ENCODE data around the gene PPA2. TPM values are rescaled to one million over a fixed set of nuclear protein-coding genes. Genes with fewer than 3 reads are reported as not detected.

The PPA2 gene
- total and polyA plus RNA-seq, 9 donors: 43.2 to 69.7 (median 49.8) TPM

DNA sequence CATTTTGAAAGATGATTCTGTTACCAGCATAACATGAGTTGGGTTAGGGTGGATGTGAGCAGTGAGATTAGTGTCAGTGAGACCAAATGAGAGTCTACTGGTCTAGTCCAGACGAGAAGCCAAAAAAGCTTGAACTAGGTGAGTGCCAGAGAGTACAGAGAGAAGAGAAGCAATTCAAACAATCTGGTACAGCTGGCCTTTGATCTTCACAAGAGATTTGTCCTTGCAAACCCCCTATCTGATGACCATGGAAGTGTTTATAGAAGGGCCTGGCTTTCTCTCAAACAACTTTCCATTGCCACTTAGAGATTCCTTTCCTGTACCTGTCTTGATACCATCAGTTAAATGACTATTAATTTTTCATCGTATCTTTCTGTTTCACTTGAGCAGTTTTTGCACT is 128.5 kb downstream of the PPA2 start:
- peaks cover 7% of the 10 kb centered on the region for H3K4me1 ChIP-seq (ENCODE audit: control insufficient read depth, insufficient read depth, low read length)
- no peaks in the 10 kb centered on the region for H3K36me3 ChIP-seq (ENCODE audit: control insufficient read depth, insufficient read depth, low read length)
- no peak overlapping the region for H3K4me3 ChIP-seq (ENCODE audit: low read length)
- WGBS (ENCODE audit: insufficient coverage): no CpG with 5 or more reads among the region's 2 CpGs
- no peak overlapping the region for H3K27ac ChIP-seq (ENCODE audit: low read length)
- no peak for DNase-seq
- H3K9me3 ChIP-seq (replicated peaks; ENCODE audit: control insufficient read depth, low read depth, low read length): no peaks in the 10 kb centered on the region
- no peaks in the 10 kb centered on the region for H3K27me3 ChIP-seq (ENCODE audit: control insufficient read depth, insufficient read depth, low read length)

- Histone ChIP-seq H3K4me3 (ENCODE audit: low read length) (no peak overlapping the region), H3K9me3 (replicated peaks; ENCODE audit: control insufficient read depth, low read depth, low read length) (no peaks in the 10 kb centered on the region), H3K27me3 (ENCODE audit: control insufficient read depth, insufficient read depth, low read length) (no peaks in the 10 kb centered on the region), H3K4me1 (ENCODE audit: control insufficient read depth, insufficient read depth, low read length) (peaks cover 5% of the 10 kb centered on the region), H3K27ac (ENCODE audit: low read length) (peak overlapping the region; percentile 82), H3K36me3 (ENCODE audit: control insufficient read depth, insufficient read depth, low read length) (no peaks in the 10 kb centered on the region)
- peak; percentile 24 for DNase-seq
Measured at GRCh38 chr4:105344141-105344540, 129.7 kb downstream of the PPA2 start.

- 0% methylated on average over 1 of the region's 8 CpGs for WGBS (ENCODE audit: insufficient coverage)
- H3K36me3 ChIP-seq (ENCODE audit: control insufficient read depth, insufficient read depth, low read length): no peaks in the 10 kb centered on the region
- peaks cover 5% of the 10 kb centered on the region for H3K4me1 ChIP-seq (ENCODE audit: control insufficient read depth, insufficient read depth, low read length)
- H3K27me3 ChIP-seq (ENCODE audit: control insufficient read depth, insufficient read depth, low read length): no peaks in the 10 kb centered on the region
- no peaks in the 10 kb centered on the region for H3K9me3 ChIP-seq (replicated peaks; ENCODE audit: control insufficient read depth, low read depth, low read length)
- peak overlapping the region; percentile 24 for H3K4me3 ChIP-seq (ENCODE audit: low read length)
- peak; percentile 90 for DNase-seq
- peak overlapping the region; percentile 82 for H3K27ac ChIP-seq (ENCODE audit: low read length)
Measured at GRCh38 chr4:105343146-105343931, 130.5 kb downstream of the PPA2 start.

- H3K27ac ChIP-seq (ENCODE audit: low read length): no peak overlapping the region
- no peaks in the 10 kb centered on the region for H3K9me3 ChIP-seq (replicated peaks; ENCODE audit: control insufficient read depth, low read depth, low read length)
- H3K4me1 ChIP-seq (ENCODE audit: control insufficient read depth, insufficient read depth, low read length): no peaks in the 10 kb centered on the region
- DNase-seq: no peak
- H3K36me3 ChIP-seq (ENCODE audit: control insufficient read depth, insufficient read depth, low read length): no peaks in the 10 kb centered on the region
- no CpG with 5 or more reads among the region's 1 CpG for WGBS (ENCODE audit: insufficient coverage)
- H3K4me3 ChIP-seq (ENCODE audit: low read length): no peak overlapping the region
- H3K27me3 ChIP-seq (ENCODE audit: control insufficient read depth, insufficient read depth, low read length): no peaks in the 10 kb centered on the region
Measured at GRCh38 chr4:105329081-105329480, 144.8 kb downstream of the PPA2 start.

DNA sequence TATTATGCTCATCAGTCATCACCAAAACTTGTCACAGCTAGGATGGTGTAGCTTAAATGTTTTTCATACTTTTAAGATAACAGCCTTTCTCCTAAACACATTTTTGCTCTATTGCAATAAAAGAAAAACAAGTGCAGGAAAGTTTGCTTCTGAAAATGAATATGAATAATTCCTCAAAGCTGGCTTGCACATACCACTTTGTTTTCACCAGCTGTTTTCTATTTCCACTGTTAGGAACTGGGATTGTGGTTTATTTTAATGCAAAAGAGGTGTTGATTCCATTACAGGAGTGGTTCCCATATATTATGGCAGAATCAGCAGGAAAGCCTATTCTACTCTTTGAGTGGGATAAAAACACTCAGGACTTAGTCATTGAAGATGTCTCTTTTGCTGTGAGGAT is 145.9 kb downstream of the PPA2 start:
- no peaks in the 10 kb centered on the region for H3K4me1 ChIP-seq (ENCODE audit: control insufficient read depth, insufficient read depth, low read length)
- no peaks in the 10 kb centered on the region for H3K9me3 ChIP-seq (replicated peaks; ENCODE audit: control insufficient read depth, low read depth, low read length)
- H3K36me3 ChIP-seq (ENCODE audit: control insufficient read depth, insufficient read depth, low read length): no peaks in the 10 kb centered on the region
- no peak overlapping the region for H3K27ac ChIP-seq (ENCODE audit: low read length)
- no peaks in the 10 kb centered on the region for H3K27me3 ChIP-seq (ENCODE audit: control insufficient read depth, insufficient read depth, low read length)
- no peak overlapping the region for H3K4me3 ChIP-seq (ENCODE audit: low read length)
- DNase-seq: no peak

- Histone ChIP-seq H3K4me3 (ENCODE audit: low read length) (no peak overlapping the region), H3K9me3 (replicated peaks; ENCODE audit: control insufficient read depth, low read depth, low read length) (no peaks in the 10 kb centered on the region), H3K27ac (ENCODE audit: low read length) (no peak overlapping the region), H3K4me1 (ENCODE audit: control insufficient read depth, insufficient read depth, low read length) (no peaks in the 10 kb centered on the region), H3K36me3 (ENCODE audit: control insufficient read depth, insufficient read depth, low read length) (no peaks in the 10 kb centered on the region), H3K27me3 (ENCODE audit: control insufficient read depth, insufficient read depth, low read length) (no peaks in the 10 kb centered on the region)
- 100% methylated on average over 1 of the region's 2 CpGs for WGBS (ENCODE audit: insufficient coverage)
- no peak for DNase-seq
Measured at GRCh38 chr4:105327222-105327621, 146.6 kb downstream of the PPA2 start.

Other genes starting within 250 kb of the PPA2 start
- not detected for gene ARHGEF38, start 78.6 kb upstream of the PPA2 start, total RNA-seq
- 1 to 10 TPM in 2 of 8 donors, under 1 TPM in 3, not detected in 3; 0.27 to 1.6 (median 0.86) TPM for gene ARHGEF38, start 78.6 kb upstream of the PPA2 start, polyA plus RNA-seq (ENCODE audit: insufficient read depth in 1 of 8, insufficient read length in 8 of 8, low replicate concordance in 1 of 8)
- gene INTS12, start 234.6 kb upstream of the PPA2 start, total RNA-seq: 18.7 TPM
- gene INTS12, start 234.6 kb upstream of the PPA2 start, polyA plus RNA-seq (ENCODE audit: insufficient read depth in 1 of 8, insufficient read length in 8 of 8, low replicate concordance in 1 of 8): 10 to 100 TPM; 23.6 to 28.1 (median 25.9) TPM
- 12.3 TPM for gene GSTCD, start 234.7 kb upstream of the PPA2 start, total RNA-seq
- gene GSTCD, start 234.7 kb upstream of the PPA2 start, polyA plus RNA-seq (ENCODE audit: insufficient read depth in 1 of 8, insufficient read length in 8 of 8, low replicate concordance in 1 of 8): 10 to 100 TPM in 2 of 8 donors, 1 to 10 TPM in 6; 6.1 to 10.9 (median 8.6) TPM

All from muscle of leg (tissue), 11 donors.